H1 (cell line): ENCODE data around the gene NFIC. TPM values are rescaled to one million over a fixed set of nuclear protein-coding genes. Genes with fewer than 3 reads are reported as not detected.
A peak's percentile ranks its signal among the peaks of the same experiment; 100 is the strongest.

Experiments used
- CHD7 ChIP-seq: fragments of 300-600 bp; sonication (generic); IDR thresholded peaks from 2 replicates; pipeline ENCODE4 v1.7.1; 2012; ENCODE audit warnings: low read length, moderate library complexity, mild to moderate bottlenecking, inconsistent platforms; ENCODE audit not compliant: insufficient replicate concordance
- CTCF ChIP-seq, 3 experiments: IDR thresholded peaks; 1 replicate in 2 of 3; 2 replicates in 1 of 3; pipeline versions ENCODE4 v1.5.1 to v1.6.1; 2011; ENCODE audit warnings: low read length in 3 of 3, mild to moderate bottlenecking in 3 of 3, inconsistent platforms in 2 of 3, low read depth in 1 of 3, moderate library complexity in 1 of 3; ENCODE audit not compliant: insufficient read depth in 1 of 3; ENCODE audit errors: control extremely low read depth in 1 of 3
- EGR1 ChIP-seq: IDR thresholded peaks from 2 replicates; pipeline ENCODE4 v1.6.1; 2011; ENCODE audit warnings: low read depth, low read length, borderline replicate concordance
- HDAC2 ChIP-seq, 2 experiments: fragments of 300-600 bp in 1 of 2; sonication (generic) in 1 of 2; IDR thresholded peaks; 2 replicates each; pipeline ENCODE4 v1.6.1; 2011 to 2012; ENCODE audit warnings: low read depth in 2 of 2, low read length in 2 of 2, mild to moderate bottlenecking in 2 of 2, moderate library complexity in 2 of 2, borderline replicate concordance in 1 of 2, inconsistent platforms in 1 of 2
- JUN ChIP-seq: IDR thresholded peaks from 2 replicates; pipeline ENCODE4 v1.6.1; 2011; ENCODE audit warnings: low read depth, mild to moderate bottlenecking, improper control_type of control experiment, low read length
- SIRT6 ChIP-seq: IDR thresholded peaks from one replicate; pipeline ENCODE4 v1.7.1; 2012; ENCODE audit warnings: low read length, inconsistent platforms
- polyA plus RNA-seq, 7 experiments: library from polyadenylated mRNA; depleted of rRNA in 3 of 7; stranded (reverse) in 5 of 7; unstranded in 2 of 7; fragments of >200 nt in 5 of 7; fragments of 200-250 nt in 2 of 7; gene quantifications; 1 replicate in 5 of 7; 2 replicates in 1 of 7; 4 replicates in 1 of 7; pipeline versions ENCODE4 v1.2.1 to v1.2.3, GENCODE V29; 2011 to 2013; ENCODE audit warnings: missing spikeins in 2 of 7, mixed read lengths in 2 of 7
- total RNA-seq: library from RNA; stranded (reverse); fragmentation: NEBNext Ultra II Directional; extraction: Animal tissue kit (Norgen Biotek cat#: 25700); gene quantifications from 2 replicates; pipeline ENCODE4 v1.2.1, GENCODE V29; 2021

Gene NFIC
- total and polyA plus RNA-seq, 2 of the 8 experiments (the other 6 are each of a cell fraction or from before 2014, with no cell fraction given): 0.56 to 3.2 TPM

GRCh38 chr19:3434630-3435553, 68.5 kb downstream of the NFIC start (continued):
- TF ChIP-seq CHD7 (no peak), SIRT6 (no peak), EGR1 (peak; percentile 95), CTCF (IDR thresholded peaks at IDR 0.05; ENCODE audit: control extremely low read depth in 1 of 3, insufficient read depth in 1 of 3, low read depth in 1 of 3, low read length in 3 of 3) (no peak; a peak in 1 of 4 replicates), JUN (peak; percentile 2; the same call in 1 of the 2 replicates), HDAC2 (IDR thresholded peaks at IDR 0.05; ENCODE audit: borderline replicate concordance in 1 of 2, low read depth in 2 of 2, low read length in 2 of 2) (peak in 1 of 2 experiments; percentile 91; a peak in 1 of 4 replicates)
